Sciatic nerve (tissue), 2 donors: ENCODE data around the gene GFRA1. TPM values are rescaled to one million over a fixed set of nuclear protein-coding genes. Genes with fewer than 3 reads are reported as not detected.

Experiments used
- ATAC-seq: fragments of 200-7000 bp; cut with Tn5 transposase; one replicate; pipeline ENCODE4 v1.9.1; 2020; ENCODE audit warnings: mild to moderate bottlenecking, moderate library complexity
- DNase-seq: peaks from one replicate; pipeline ENCODE4 v3.0.0-alpha.2; 2020; ENCODE audit warnings: low spot score
- intact Hi-C: fragments of 100-400 bp; cut with DNase I; formaldehyde crosslinking; loops from one replicate; pipeline ENCODE4 v1.14.2; 2022
- total RNA-seq: library from RNA; stranded (reverse); fragmentation: NEBNext Ultra II Directional; extraction: Animal tissue kit (Norgen Biotek cat#: 25700); gene quantifications from one replicate; pipeline ENCODE4 v1.2.1, GENCODE V29; 2021
- donor health status: DM: no; HTN: no; CAD: no.
- donor health status: DM: no; HTN: no; CAD: no.

GFRA1 gene
- total RNA-seq, 1 donor from 2014 or later: 65.8 TPM

DNA sequence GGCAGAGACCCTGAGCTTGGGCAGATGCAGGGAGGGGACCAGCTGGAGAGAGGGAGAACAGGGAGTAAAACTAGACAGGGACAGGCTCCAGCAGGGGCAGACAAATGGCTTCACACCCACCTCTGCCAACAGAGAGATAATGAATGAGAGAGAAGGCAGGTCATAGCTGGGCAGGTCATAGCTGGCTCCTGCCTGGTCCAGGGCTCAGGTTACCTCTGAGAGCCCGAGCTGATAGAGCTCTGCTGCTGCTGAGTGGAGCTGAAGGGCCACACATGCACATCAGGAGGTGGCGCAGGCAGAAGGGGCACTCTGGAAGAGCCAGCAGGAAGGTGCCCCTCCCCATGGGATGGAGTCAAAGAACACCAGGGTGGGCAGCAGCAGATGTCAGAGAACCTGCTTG, 154.2 kb downstream of the GFRA1 start:
- DNase-seq (no peak), ATAC-seq (no peak)
- intact Hi-C loops: no loop called here

- ATAC-seq (no peak), DNase-seq (no peak)
- intact Hi-C loops: no loop called here
Measured at GRCh38 chr10:116115797-116116196, 157.2 kb downstream of the GFRA1 start.

GRCh38 chr10:116115036-116115641, 157.9 kb downstream of the GFRA1 start:
- no peak for DNase-seq
- intact Hi-C loops: no loop called here

DNA sequence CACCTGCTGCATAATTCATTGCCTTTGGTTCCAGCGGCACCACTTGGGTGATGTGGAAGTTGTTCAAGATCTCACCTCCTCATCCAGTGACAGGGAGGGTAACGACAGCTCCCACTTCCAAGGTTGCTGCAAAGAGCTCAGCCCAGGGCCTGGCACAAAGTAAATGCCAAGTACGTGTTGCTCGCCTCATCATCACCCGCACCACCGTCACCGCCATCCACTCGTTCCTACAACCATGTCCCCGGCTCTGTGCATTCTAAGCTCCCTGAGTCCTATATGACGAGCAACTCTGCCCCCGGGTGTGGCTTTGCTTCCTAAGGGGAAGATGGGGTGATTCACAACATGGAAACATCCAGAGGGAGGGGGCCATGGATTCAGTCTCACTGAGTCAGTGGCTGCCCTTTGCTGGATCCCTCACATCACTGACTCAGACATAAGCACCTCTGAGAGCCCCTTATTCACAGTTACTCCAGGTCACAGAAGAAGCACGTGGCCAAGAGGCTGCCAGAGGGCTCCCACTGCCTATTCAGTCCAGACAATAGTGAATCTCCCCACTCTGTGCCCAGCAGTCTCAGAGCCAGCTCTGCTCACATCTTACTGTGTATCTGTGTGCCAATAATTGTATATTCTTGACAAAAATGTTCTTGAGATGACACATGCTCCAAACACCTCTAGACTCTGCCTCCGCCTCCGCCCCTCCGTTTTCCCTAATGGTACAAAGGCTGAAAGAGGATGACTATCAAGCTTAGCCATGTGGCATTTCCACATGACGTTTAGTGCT, 159.1 kb downstream of the GFRA1 start:
- ATAC-seq (peak; percentile 52), DNase-seq (no peak)
- intact Hi-C loops: no loop called here

More at GRCh38 chr10:116115036-116115641, 157.9 kb downstream of the GFRA1 start:
- ATAC-seq: no peak

DNA sequence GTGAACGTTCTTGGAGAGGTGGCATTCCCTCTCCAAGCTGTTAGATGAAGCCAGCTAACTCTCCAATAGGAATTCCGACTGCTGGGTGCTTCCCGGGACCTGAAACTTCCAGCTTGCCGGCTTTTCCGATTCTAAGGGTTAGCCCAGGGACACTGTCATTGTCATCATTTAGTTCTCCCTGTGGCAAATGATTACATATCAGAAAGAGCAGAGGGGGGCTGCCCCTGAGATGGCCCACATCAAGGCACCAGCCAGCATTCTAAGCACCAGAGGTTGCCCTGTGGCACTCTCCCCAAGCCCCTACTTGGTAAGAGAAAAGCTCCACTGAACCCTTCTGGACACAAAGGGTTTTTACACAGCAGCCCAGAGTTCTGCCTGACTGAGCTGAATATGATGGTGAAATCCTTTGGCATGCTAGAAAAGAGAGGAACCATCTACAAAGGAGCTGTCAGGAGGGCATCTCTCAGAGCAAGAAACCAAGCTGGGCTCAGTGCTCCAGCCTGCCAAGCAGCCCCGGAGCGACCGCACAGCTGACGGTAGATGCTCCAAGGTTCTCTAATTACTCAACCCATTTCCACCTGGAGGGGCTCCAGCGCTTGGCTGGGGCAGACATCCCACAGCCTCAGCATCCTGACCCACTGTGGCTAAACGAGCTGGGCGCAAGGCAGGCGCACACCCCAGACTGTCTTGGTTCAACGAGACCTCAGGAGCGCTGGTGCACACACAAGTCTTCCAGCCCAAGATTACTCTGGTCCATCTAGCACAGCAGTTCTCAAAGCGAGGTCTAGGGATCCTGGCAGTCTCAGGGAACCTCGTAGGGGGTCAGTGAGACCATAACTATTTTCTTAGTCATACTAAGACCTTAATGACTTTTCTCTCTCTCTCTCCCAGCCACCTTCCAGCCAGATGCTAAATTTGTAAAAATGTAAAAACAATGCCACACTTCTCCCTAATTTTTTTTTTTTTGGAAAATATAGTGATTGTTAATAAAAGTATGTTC, 160.5 kb downstream of the GFRA1 start:
- intact Hi-C loops: no loop called here
- DNase-seq (no peak), ATAC-seq (no peak)

GRCh38 chr10:116111483-116112095, 161.4 kb downstream of the GFRA1 start:
- ATAC-seq: no peak
- intact Hi-C loops: no loop called here
- no peak for DNase-seq

DNA sequence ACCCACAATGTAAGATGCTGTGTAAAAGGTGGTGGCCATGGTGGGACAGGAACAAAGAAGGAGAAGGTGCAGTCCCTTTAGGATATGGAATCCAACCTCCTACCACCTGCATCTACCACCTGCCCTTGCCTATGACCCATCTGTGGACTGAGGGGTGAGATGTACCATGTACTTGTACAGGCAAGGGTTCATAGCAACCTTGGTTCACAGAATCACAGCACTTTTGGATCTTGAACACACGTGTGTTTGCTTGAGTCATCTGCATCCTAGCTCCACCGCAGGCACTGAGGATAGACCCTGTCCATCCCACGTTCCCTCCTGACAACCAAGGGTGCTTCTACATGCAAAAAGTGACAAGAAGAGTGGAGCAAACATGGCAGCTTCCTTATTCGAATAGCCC, 162.3 kb downstream of the GFRA1 start:
- DNase-seq (no peak), ATAC-seq (no peak)
- intact Hi-C loops: no loop called here

DNA sequence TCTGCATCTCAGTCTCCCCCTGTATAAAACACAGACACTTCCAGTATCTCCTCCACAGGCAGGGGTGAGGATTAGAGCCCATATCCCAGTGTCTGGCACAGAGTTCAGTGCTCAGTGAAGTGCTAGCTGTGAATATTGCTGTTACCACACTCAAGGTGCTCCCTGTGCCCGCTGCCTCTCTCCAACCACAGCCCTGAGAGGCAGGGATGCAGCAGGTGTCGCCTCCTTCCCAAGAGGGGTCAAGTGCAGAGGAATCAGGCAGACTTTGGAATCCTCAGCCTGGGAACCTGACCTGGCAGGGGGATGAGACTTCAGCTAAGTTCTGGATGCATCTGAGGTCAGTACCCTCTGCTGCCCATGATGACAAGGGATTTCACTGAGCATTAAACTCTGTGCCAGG, 163.1 kb downstream of the GFRA1 start:
- no peak for ATAC-seq
- DNase-seq: no peak
- intact Hi-C loops: no loop called here

DNA sequence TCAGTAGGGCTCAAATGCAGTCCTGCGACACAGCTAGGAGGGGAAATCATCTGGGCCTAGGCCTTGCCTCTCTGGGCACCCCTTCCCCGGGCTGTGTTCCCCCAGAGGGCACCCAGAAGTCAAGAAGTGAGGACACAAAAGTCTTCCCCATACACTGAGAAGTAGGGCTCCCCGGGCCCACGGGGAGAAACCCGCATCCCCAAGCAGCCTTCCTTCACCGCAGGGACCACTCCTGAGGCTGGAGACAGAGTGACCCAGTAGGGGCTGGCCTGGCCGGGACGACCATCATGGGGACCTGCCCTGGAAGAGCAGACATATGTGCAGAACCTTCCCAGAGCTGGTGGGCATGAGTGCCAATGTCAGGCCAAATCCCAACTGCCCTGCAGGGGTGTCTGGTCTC, 163.5 kb downstream of the GFRA1 start:
- DNase-seq (no peak), ATAC-seq (no peak)
- intact Hi-C loops: no loop called here

GRCh38 chr10:116108095-116108494, 164.9 kb downstream of the GFRA1 start:
- DNase-seq (no peak), ATAC-seq (no peak)
- intact Hi-C loops: no loop called here

DNA sequence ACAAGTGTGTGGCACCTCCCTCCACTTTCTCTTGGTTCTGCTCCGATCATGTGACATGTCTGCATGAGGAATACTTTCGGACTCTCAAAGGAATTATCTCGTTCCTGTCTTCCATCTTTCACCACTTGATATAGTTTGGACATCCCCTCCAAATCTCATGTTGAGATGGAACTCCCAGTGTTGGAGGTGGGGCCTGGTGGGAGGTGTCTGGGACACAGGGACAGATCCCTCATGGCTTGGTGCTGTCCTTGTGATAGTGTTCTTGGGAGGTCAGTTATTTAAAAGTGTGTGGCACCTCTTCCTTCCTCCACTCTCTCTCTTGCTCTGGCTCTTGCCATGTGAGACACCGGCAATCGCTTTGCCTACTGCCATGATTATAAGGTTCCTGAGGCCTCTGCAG, 166.4 kb downstream of the GFRA1 start:
- DNase-seq (no peak), ATAC-seq (no peak)
- intact Hi-C loops: no loop called here

GRCh38 chr10:116105264-116105663, 167.7 kb downstream of the GFRA1 start:
- intact Hi-C loops: no loop called here
- DNase-seq (no peak), ATAC-seq (no peak)

DNA sequence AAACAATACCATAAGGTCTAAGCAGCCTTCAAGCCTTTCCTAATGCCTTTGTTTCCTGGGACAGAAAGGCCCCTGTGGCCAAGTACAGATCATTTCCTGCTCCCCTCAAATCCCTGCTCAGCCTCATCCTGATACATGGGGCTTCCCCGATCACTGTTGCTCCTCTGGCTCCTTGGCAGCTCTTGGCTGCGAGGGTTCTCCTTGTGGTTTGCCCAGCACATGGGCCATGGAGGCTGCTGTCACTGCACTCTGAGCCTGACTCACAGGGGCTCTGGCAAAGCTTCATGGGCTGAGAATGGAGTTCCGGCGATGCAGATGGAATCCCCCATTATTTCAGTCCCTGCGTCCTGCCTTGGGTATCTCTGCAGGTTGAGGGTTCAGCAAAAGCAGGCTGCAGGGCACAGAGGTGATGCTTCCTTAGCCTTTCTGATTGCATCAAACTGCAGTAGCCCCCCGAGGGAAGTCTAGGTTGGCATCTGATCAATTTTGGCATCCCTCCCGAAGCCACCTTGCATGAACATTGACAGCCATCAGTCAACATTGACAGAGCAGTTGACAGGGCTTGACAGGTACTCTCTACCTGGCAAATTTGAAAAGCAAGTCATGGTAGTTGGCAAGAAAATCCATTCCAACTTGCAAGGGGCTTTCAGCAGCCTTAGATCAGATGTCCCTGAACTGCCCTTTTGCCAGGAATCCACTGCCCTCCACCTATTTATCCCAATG, 168.6 kb downstream of the GFRA1 start:
- ATAC-seq: no peak
- DNase-seq: no peak
- intact Hi-C loops: no loop called here

- ATAC-seq: no peak
- intact Hi-C loops: no loop called here
Measured at GRCh38 chr10:116103668-116104067, 169.3 kb downstream of the GFRA1 start.

DNA sequence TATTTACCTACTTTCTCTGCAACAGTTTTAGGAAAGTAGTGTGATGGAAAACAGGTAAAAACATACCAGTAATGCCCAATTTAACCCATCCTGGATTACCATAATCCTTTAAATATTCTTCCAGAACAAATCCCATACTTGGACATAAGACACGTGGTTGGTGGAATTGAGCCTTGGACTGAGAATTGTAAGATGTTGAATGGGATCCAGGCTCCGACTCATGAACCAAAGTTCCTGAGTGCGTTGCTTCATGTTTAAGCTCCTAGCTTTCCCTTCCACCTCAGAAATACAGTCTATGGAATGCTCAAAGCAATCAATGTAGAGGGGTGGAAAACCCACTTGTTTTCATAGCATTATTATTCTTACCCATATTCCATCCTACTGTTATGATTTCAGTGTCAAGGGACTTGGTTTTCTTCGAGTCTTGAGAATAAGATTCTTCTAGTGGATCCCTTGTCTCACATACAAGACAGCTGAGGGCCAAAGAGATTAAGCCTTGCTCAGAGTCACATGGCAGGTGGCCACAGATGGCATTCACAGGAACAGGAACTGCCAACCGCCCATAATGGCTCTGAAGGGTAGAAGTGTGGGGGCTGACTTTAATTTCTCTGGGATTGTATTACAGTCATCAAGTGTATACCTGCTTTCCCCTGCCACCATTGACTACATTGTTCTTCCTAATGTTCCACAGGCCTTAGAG, 171.2 kb downstream of the GFRA1 start:
- DNase-seq: no peak
- intact Hi-C loops: no loop called here
- no peak for ATAC-seq

More at GRCh38 chr10:116103668-116104067, 169.3 kb downstream of the GFRA1 start:
- no peak for DNase-seq

DNA sequence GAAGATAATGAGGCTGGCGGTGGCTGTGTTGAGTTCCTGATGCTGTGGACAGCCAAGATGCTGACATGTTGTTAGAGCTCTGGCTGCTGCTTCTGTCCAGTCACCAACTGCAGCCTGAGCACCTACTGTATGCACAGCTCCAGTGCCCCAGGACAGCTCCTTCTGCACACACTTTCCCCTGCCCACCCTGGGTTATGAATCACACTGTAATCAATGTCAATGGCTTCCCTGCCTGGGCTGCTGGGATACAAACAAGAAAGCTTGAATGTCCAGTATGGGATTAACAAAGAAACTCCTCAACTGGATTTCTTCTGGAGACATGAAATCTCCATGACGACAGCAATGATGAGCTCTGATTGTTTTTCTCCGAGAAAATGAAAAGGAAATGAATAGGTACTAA, 172.0 kb downstream of the GFRA1 start:
- ATAC-seq: no peak
- intact Hi-C loops: no loop called here
- no peak for DNase-seq

DNA sequence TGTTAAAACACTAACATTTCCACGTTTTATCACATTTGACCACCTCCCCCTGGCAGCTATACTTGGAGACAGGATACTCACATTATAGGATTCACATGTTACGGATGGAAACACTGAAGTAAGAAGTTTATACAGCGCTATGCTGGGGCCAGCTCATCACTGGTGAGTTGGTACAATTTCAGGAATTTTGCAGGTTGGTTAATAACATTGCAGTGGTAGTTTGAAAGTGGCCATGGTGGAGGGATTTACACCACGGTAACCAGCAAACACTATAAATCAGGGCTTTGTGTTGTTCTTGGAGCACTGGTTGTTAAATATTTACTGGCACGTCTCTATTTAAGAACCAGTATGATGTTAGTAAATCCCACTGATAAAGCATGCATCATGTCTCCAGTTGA, 174.0 kb downstream of the GFRA1 start:
- intact Hi-C loops: no loop called here
- DNase-seq (no peak), ATAC-seq (no peak)

- intact Hi-C loops: no loop called here
- ATAC-seq: peak; percentile 85
- DNase-seq: no peak
Measured at GRCh38 chr10:116098411-116099022, 174.5 kb downstream of the GFRA1 start.
